Activated CD4-positive, CD25-positive, alpha-beta regulatory T cell (primary cell): ENCODE measurements around the gene ATF5.

Experiments
- DNase-seq, 4 experiments: peaks; one replicate each; lab custom pipeline; 2025; lab: John Stamatoyannopoulos, UW

The ATF5 gene

GRCh38 chr19:49976496-49976895 is 47.5 kb downstream of the ATF5 start:
- DNase-seq = no peak

GRCh38 chr19:49977076-49977475 is 48.1 kb downstream of the ATF5 start:
- DNase-seq = no peak

GRCh38 chr19:49977881-49978280 is 48.9 kb downstream of the ATF5 start:
- no peak for DNase-seq

DNA sequence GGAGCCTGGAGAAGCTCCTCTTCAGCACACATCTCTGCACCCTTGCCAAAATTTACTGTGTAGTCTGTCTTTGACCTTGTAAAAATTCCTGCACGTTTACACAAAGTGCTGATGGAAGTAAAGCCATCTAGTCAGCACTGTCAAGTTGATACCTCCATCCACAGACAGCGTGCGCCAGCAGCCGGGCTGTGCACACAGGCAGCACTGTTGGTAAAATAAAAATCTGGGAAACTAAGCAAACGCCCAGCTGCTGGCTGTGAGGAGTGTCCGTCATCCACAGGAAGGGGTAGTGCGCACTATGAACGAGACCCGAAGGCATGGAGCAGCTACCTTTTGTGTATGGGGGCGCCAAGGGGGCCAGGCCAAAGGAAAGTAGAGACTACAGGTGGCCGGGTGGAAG is 49.3 kb downstream of the ATF5 start:
- DNase-seq = no peak

- DNase-seq = no peak
Observed at GRCh38 chr19:49981603-49982593, 52.9 kb downstream of the ATF5 start.
